ENCODE data around the gene ADRA2B.
A peak's percentile ranks its signal among the peaks of the same experiment; 100 is the strongest.
"Not testable (repeated sequence)": the region's sequence is repeated elsewhere in the genome, so short reads cannot be mapped to it uniquely, and the experiment has no call there.

Gene ADRA2B

DNA sequence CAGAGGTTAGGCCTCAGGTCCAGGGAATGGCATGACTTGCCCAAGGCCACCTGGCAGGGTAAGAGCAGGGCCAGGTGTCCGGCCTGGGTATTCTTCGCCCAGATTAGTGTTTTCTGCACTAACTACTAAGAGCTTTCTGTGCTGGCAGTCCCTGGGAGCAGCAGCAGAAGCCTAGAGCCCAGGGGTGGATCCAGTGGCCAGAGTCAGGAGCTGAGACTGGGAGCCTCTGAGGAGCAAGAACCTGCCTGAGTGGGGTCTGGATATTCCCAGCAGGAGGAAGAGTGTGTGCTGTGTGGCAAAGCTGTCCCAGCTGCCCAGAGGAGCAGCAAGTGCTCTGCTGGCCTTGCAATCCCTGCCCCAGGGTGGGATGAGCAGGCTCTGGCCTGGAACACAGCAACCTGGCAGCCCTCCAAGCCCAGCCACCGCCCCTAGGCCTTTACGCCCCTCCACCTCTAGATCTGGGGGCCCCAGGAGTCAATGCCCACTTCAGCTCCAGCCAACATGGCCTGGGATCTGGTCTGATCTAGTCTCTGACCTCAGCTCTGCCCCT is 50.9 kb downstream of the ADRA2B start:
- DNase-seq, result no peak

DNA sequence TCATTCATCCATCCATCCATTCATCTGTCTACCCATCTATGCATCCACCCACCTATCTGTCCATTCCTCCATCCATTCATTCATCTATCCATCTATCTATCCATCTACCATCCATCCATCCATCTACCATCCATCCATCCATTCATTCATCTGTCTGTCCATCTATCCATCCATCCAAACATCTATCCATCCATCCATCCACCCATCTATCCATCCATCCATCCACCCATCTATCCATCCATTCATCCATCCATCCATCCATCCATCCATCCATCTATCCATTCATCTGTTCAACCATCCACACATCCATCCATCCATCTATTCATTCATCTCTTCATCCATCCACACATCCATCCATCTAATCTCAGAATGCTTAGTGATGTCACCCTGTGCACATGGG is 51.6 kb downstream of the ADRA2B start:
- DNase-seq, result not testable (repeated sequence)

DNA sequence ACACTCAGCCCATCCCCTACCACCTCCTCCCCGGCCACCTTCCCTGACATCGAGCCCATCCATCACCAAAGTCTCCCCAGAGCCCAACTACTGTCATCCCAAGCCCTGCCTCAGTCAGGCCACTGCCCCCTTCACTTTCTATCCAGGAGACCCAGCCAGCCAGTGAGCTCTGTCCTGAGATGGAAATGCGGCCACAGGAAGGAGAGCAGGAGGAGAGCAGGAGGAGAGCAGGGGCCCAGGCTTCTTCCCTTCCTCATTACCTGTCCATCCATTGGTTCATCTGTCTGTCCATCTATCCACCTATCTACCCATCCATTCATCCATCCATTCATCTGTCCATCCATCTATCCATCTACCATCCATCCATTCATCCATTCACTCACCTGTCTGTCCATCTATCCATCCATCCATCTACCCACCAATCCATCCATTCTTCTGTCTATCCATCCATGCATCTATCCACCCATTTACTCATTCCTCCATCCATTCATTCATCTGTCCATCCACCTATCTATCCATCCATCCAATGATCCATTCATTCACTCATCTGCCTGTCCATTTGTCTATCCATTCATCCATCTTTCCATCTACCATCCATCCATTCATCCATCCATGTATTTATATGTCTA is 52.2 kb downstream of the ADRA2B start:
- not testable (repeated sequence) for DNase-seq

DNA sequence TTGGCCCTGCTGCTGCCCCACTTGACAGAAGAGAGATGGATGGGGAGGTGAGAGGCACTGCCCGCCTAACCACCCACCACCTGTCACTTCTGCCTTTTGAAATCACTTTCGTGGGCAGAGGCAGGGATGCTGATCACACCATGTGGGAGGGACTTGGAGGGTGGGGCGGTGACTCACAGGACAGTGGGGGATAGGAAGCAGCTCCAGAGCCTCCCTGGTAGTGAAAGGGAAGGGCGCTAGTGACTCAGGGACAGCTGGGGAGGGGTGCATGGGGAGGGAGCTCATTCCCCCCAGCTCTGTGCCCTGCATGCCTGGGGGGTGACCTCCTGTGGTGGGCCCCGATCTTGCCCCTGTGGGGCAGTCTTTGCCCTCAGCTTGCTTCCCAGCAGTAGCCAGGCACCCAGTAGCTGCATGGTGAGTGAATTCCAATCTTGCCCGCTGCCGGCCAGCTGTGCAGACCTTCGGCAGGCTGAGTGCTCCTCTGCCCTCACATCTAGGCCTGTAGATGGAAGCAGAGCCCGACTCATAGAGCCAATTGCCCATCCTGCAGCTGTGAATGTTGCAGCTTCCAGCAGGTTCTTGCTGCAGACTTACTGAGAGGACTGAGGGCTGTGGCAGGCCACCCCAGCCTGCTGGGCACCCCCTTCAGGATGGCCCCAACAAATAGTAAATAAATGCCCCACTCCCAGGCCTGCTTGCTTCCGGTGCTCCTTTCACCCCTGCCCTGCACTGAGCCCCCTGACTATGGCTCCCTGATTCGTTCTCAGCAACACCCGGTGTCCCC is 53.1 kb downstream of the ADRA2B start:
- peak; percentile 28 to 57 for DNase-seq

All from activated T-cell treated with anti-CD3 and anti-CD28 coated beads, Interleukin-2, amount 50 U/mL, for 48 hours (primary cell).